ENCODE data around the gene TEX22. TPM values are rescaled to one million over a fixed set of nuclear protein-coding genes. Genes with fewer than 3 reads are reported as not detected.
A peak's percentile ranks its signal among the peaks of the same experiment; 100 is the strongest.

The TEX22 gene
- total and polyA plus RNA-seq, 2 donors (not counting 1 experiment from before 2014, with no cell fraction given), result 1.7 to 7.0 TPM

- Histone ChIP-seq H3K4me1 (ENCODE audit: control insufficient read depth in 2 of 2, insufficient read depth in 2 of 2, low read length in 2 of 2) (peaks cover 20 to 23% of the 10 kb centered on the region in 2 donors), H3K4me3 (ENCODE audit: control extremely low read depth in 1 of 5, extremely low read depth in 1 of 5, insufficient read depth in 1 of 5, low read depth in 2 of 5, low read length in 4 of 5) (peak overlapping the region in 3 of 5 experiments; percentile 15 to 29 (median 23)), H3K9me3 (ENCODE audit: control extremely low read depth in 1 of 3, control insufficient read depth in 2 of 3, insufficient read depth in 1 of 3, low read length in 2 of 3) (peaks cover 0 to 7% (median 0%) of the 10 kb centered on the region in 3 donors), H4K20me1 (ENCODE audit: control insufficient read depth, insufficient read depth, low read length, poor library complexity, severe bottlenecking) (peaks cover 6% of the 10 kb centered on the region), H3K27me3 (replicated peaks in 1 of 4; ENCODE audit: control extremely low read depth in 1 of 4, control insufficient read depth in 3 of 4, insufficient read depth in 4 of 4, low read length in 3 of 4) (peaks cover 0 to 36% (median 13%) of the 10 kb centered on the region in 4 experiments), H3K36me3 (replicated peaks in 1 of 2; ENCODE audit: control extremely low read depth in 1 of 2, control insufficient read depth in 1 of 2, extremely low read depth in 1 of 2, insufficient read depth in 2 of 2, low read length in 1 of 2) (no peaks in the 10 kb centered on the region), H3K79me2 (ENCODE audit: control insufficient read depth, insufficient read depth, low read length) (no peaks in the 10 kb centered on the region), H3K9ac (ENCODE audit: low read length) (peak overlapping the region; percentile 39), H3K4me2 (replicated peaks; ENCODE audit: low read depth, low read length, poor library complexity, severe bottlenecking) (peak overlapping the region; percentile 81), H3K27ac (ENCODE audit: low read length in 2 of 2) (no peak overlapping the region), H2AFZ (ENCODE audit: insufficient read depth, low read depth, low read length, poor library complexity, severe bottlenecking) (peak overlapping the region; percentile 28)
- TF ChIP-seq EZH2 (IDR thresholded peaks at IDR 0.05; ENCODE audit: borderline replicate concordance, insufficient read depth, low read depth, low read length, poor library complexity, severe bottlenecking), result no peak
- TF ChIP-seq, protein P1, sequence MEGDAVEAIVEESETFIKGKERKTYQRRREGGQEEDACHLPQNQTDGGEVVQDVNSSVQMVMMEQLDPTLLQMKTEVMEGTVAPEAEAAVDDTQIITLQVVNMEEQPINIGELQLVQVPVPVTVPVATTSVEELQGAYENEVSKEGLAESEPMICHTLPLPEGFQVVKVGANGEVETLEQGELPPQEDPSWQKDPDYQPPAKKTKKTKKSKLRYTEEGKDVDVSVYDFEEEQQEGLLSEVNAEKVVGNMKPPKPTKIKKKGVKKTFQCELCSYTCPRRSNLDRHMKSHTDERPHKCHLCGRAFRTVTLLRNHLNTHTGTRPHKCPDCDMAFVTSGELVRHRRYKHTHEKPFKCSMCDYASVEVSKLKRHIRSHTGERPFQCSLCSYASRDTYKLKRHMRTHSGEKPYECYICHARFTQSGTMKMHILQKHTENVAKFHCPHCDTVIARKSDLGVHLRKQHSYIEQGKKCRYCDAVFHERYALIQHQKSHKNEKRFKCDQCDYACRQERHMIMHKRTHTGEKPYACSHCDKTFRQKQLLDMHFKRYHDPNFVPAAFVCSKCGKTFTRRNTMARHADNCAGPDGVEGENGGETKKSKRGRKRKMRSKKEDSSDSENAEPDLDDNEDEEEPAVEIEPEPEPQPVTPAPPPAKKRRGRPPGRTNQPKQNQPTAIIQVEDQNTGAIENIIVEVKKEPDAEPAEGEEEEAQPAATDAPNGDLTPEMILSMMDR (IDR thresholded peaks at IDR 0.05), result no peak
- no peaks in the 10 kb centered on the region for H3K9me3 Mint-ChIP-seq (ENCODE audit: insufficient read depth)
- ATAC-seq (ENCODE audit: low read depth) (peak; percentile 57), DNase-seq (peak; percentile 55)
- peak overlapping the region; percentile 65 for H3K4me3 Mint-ChIP-seq
- POLR2A ChIA-PET, result interaction anchor here (0.5 to 0.9 kb wide), 3 partner anchors 12 to 134 kb away, joined by 3 to 4 read pairs (median 4); no protein-coding TSS in a partner anchor
- 14% methylated on average over 79 of the region's 86 CpGs for WGBS (ENCODE audit: insufficient coverage)
- peaks cover 11% of the 10 kb centered on the region for H3K27me3 Mint-ChIP-seq
- CTCF ChIA-PET, result interaction anchor here (1.2 to 1.4 kb wide), 3 partner anchors 12 to 77 kb away, joined by 3 to 5 read pairs (median 3); no protein-coding TSS in a partner anchor
- H3K4me1 Mint-ChIP-seq, result peaks cover 15% of the 10 kb centered on the region
- H3K27ac Mint-ChIP-seq, result no peak overlapping the region
- intact Hi-C loops (cut with micrococcal nuclease), result no loop called here
Measured at GRCh38 chr14:105411017-105411941, 12.9 kb downstream of the TEX22 start.
